ENCODE measurements around the gene UCHL5.

UCHL5 gene

GRCh38 chr1:193086342-193086741 is 27.2 kb upstream of the UCHL5 start:
- Histone ChIP-seq H3K36me3 (ENCODE audit: control insufficient read depth, insufficient read depth, low read length) (peaks cover 57% of the 10 kb centered on the region), H3K9ac (ENCODE audit: low read depth, low read length) (no peak overlapping the region), H3K4me1 (ENCODE audit: control insufficient read depth, insufficient read depth, low read length) (no peaks in the 10 kb centered on the region), H3K27me3 (ENCODE audit: control insufficient read depth, insufficient read depth, low read length) (no peaks in the 10 kb centered on the region), H3K9me3 (ENCODE audit: control insufficient read depth, insufficient read depth, low read length) (no peaks in the 10 kb centered on the region), H3K27ac (ENCODE audit: low read depth, low read length) (no peak overlapping the region), H3K4me3 (ENCODE audit: low read depth, low read length) (no peak overlapping the region)

GRCh38 chr1:193085263-193085662 is 26.1 kb upstream of the UCHL5 start:
- no peak overlapping the region for H3K4me3 ChIP-seq (ENCODE audit: low read depth, low read length)
- no peaks in the 10 kb centered on the region for H3K9me3 ChIP-seq (ENCODE audit: control insufficient read depth, insufficient read depth, low read length)
- H3K36me3 ChIP-seq (ENCODE audit: control insufficient read depth, insufficient read depth, low read length), result peaks cover 65% of the 10 kb centered on the region
- H3K4me1 ChIP-seq (ENCODE audit: control insufficient read depth, insufficient read depth, low read length), result no peaks in the 10 kb centered on the region
- H3K27me3 ChIP-seq (ENCODE audit: control insufficient read depth, insufficient read depth, low read length), result no peaks in the 10 kb centered on the region
- no peak overlapping the region for H3K27ac ChIP-seq (ENCODE audit: low read depth, low read length)
- H3K9ac ChIP-seq (ENCODE audit: low read depth, low read length), result no peak overlapping the region

- H3K4me1 ChIP-seq (ENCODE audit: control insufficient read depth, insufficient read depth, low read length), result no peaks in the 10 kb centered on the region
- no peak overlapping the region for H3K9ac ChIP-seq (ENCODE audit: low read depth, low read length)
- peaks cover 75% of the 10 kb centered on the region for H3K36me3 ChIP-seq (ENCODE audit: control insufficient read depth, insufficient read depth, low read length)
- no peaks in the 10 kb centered on the region for H3K27me3 ChIP-seq (ENCODE audit: control insufficient read depth, insufficient read depth, low read length)
- H3K27ac ChIP-seq (ENCODE audit: low read depth, low read length), result no peak overlapping the region
- H3K4me3 ChIP-seq (ENCODE audit: low read depth, low read length), result no peak overlapping the region
- H3K9me3 ChIP-seq (ENCODE audit: control insufficient read depth, insufficient read depth, low read length), result no peaks in the 10 kb centered on the region
Measured at GRCh38 chr1:193083365-193084088, 24.4 kb upstream of the UCHL5 start.

GRCh38 chr1:193079187-193079586 is 20.0 kb upstream of the UCHL5 start:
- H3K27ac ChIP-seq (ENCODE audit: low read depth, low read length), result no peak overlapping the region
- no peaks in the 10 kb centered on the region for H3K9me3 ChIP-seq (ENCODE audit: control insufficient read depth, insufficient read depth, low read length)
- no peaks in the 10 kb centered on the region for H3K27me3 ChIP-seq (ENCODE audit: control insufficient read depth, insufficient read depth, low read length)
- no peaks in the 10 kb centered on the region for H3K4me1 ChIP-seq (ENCODE audit: control insufficient read depth, insufficient read depth, low read length)
- peaks cover 81% of the 10 kb centered on the region for H3K36me3 ChIP-seq (ENCODE audit: control insufficient read depth, insufficient read depth, low read length)
- no peak overlapping the region for H3K4me3 ChIP-seq (ENCODE audit: low read depth, low read length)
- H3K9ac ChIP-seq (ENCODE audit: low read depth, low read length), result no peak overlapping the region

GRCh38 chr1:193077991-193078390 is 18.8 kb upstream of the UCHL5 start:
- Histone ChIP-seq H3K27me3 (ENCODE audit: control insufficient read depth, insufficient read depth, low read length) (no peaks in the 10 kb centered on the region), H3K9me3 (ENCODE audit: control insufficient read depth, insufficient read depth, low read length) (no peaks in the 10 kb centered on the region), H3K27ac (ENCODE audit: low read depth, low read length) (no peak overlapping the region), H3K36me3 (ENCODE audit: control insufficient read depth, insufficient read depth, low read length) (peaks cover 73% of the 10 kb centered on the region), H3K9ac (ENCODE audit: low read depth, low read length) (no peak overlapping the region), H3K4me3 (ENCODE audit: low read depth, low read length) (no peak overlapping the region), H3K4me1 (ENCODE audit: control insufficient read depth, insufficient read depth, low read length) (no peaks in the 10 kb centered on the region)

GRCh38 chr1:193070942-193071341 is 11.8 kb upstream of the UCHL5 start:
- no peaks in the 10 kb centered on the region for H3K9me3 ChIP-seq (ENCODE audit: control insufficient read depth, insufficient read depth, low read length)
- H3K4me3 ChIP-seq (ENCODE audit: low read depth, low read length), result no peak overlapping the region
- H3K27me3 ChIP-seq (ENCODE audit: control insufficient read depth, insufficient read depth, low read length), result no peaks in the 10 kb centered on the region
- peaks cover 5% of the 10 kb centered on the region for H3K4me1 ChIP-seq (ENCODE audit: control insufficient read depth, insufficient read depth, low read length)
- H3K9ac ChIP-seq (ENCODE audit: low read depth, low read length), result no peak overlapping the region
- H3K36me3 ChIP-seq (ENCODE audit: control insufficient read depth, insufficient read depth, low read length), result peaks cover 22% of the 10 kb centered on the region
- H3K27ac ChIP-seq (ENCODE audit: low read depth, low read length), result no peak overlapping the region

GRCh38 chr1:193070386-193070753 is 11.2 kb upstream of the UCHL5 start:
- no peaks in the 10 kb centered on the region for H3K27me3 ChIP-seq (ENCODE audit: control insufficient read depth, insufficient read depth, low read length)
- no peak overlapping the region for H3K4me3 ChIP-seq (ENCODE audit: low read depth, low read length)
- H3K36me3 ChIP-seq (ENCODE audit: control insufficient read depth, insufficient read depth, low read length), result peaks cover 20% of the 10 kb centered on the region; the same call in 1 of the 2 replicates
- H3K9ac ChIP-seq (ENCODE audit: low read depth, low read length), result no peak overlapping the region
- peaks cover 5% of the 10 kb centered on the region for H3K4me1 ChIP-seq (ENCODE audit: control insufficient read depth, insufficient read depth, low read length)
- no peak overlapping the region for H3K27ac ChIP-seq (ENCODE audit: low read depth, low read length)
- no peaks in the 10 kb centered on the region for H3K9me3 ChIP-seq (ENCODE audit: control insufficient read depth, insufficient read depth, low read length)

GRCh38 chr1:193069748-193070385 is 10.7 kb upstream of the UCHL5 start:
- peaks cover 20% of the 10 kb centered on the region; the same call in 1 of the 2 replicates for H3K36me3 ChIP-seq (ENCODE audit: control insufficient read depth, insufficient read depth, low read length)
- peaks cover 5% of the 10 kb centered on the region for H3K4me1 ChIP-seq (ENCODE audit: control insufficient read depth, insufficient read depth, low read length)
- H3K9ac ChIP-seq (ENCODE audit: low read depth, low read length), result no peak overlapping the region
- no peaks in the 10 kb centered on the region for H3K9me3 ChIP-seq (ENCODE audit: control insufficient read depth, insufficient read depth, low read length)
- H3K4me3 ChIP-seq (ENCODE audit: low read depth, low read length), result no peak overlapping the region
- H3K27me3 ChIP-seq (ENCODE audit: control insufficient read depth, insufficient read depth, low read length), result no peaks in the 10 kb centered on the region
- no peak overlapping the region for H3K27ac ChIP-seq (ENCODE audit: low read depth, low read length)

- H3K27me3 ChIP-seq (ENCODE audit: control insufficient read depth, insufficient read depth, low read length), result no peaks in the 10 kb centered on the region
- no peak overlapping the region for H3K27ac ChIP-seq (ENCODE audit: low read depth, low read length)
- no peak overlapping the region for H3K9ac ChIP-seq (ENCODE audit: low read depth, low read length)
- H3K4me1 ChIP-seq (ENCODE audit: control insufficient read depth, insufficient read depth, low read length), result peaks cover 5% of the 10 kb centered on the region
- peaks cover 15% of the 10 kb centered on the region; the same call in 1 of the 2 replicates for H3K36me3 ChIP-seq (ENCODE audit: control insufficient read depth, insufficient read depth, low read length)
- H3K4me3 ChIP-seq (ENCODE audit: low read depth, low read length), result no peak overlapping the region
- no peaks in the 10 kb centered on the region for H3K9me3 ChIP-seq (ENCODE audit: control insufficient read depth, insufficient read depth, low read length)
Measured at GRCh38 chr1:193068013-193068412, 8.9 kb upstream of the UCHL5 start.

- H3K27ac ChIP-seq (ENCODE audit: low read depth, low read length), result no peak overlapping the region
- H3K4me3 ChIP-seq (ENCODE audit: low read depth, low read length), result no peak overlapping the region
- H3K9me3 ChIP-seq (ENCODE audit: control insufficient read depth, insufficient read depth, low read length), result no peaks in the 10 kb centered on the region
- H3K4me1 ChIP-seq (ENCODE audit: control insufficient read depth, insufficient read depth, low read length), result peaks cover 5% of the 10 kb centered on the region
- peaks cover 10% of the 10 kb centered on the region; the same call in 1 of the 2 replicates for H3K36me3 ChIP-seq (ENCODE audit: control insufficient read depth, insufficient read depth, low read length)
- H3K27me3 ChIP-seq (ENCODE audit: control insufficient read depth, insufficient read depth, low read length), result no peaks in the 10 kb centered on the region
- no peak overlapping the region for H3K9ac ChIP-seq (ENCODE audit: low read depth, low read length)
Measured at GRCh38 chr1:193066606-193067005, 7.4 kb upstream of the UCHL5 start.

- peaks cover 7% of the 10 kb centered on the region for H3K4me1 ChIP-seq (ENCODE audit: control insufficient read depth, insufficient read depth, low read length)
- peaks cover 10% of the 10 kb centered on the region; the same call in 1 of the 2 replicates for H3K36me3 ChIP-seq (ENCODE audit: control insufficient read depth, insufficient read depth, low read length)
- H3K9me3 ChIP-seq (ENCODE audit: control insufficient read depth, insufficient read depth, low read length), result no peaks in the 10 kb centered on the region
- H3K27ac ChIP-seq (ENCODE audit: low read depth, low read length), result no peak overlapping the region
- no peaks in the 10 kb centered on the region for H3K27me3 ChIP-seq (ENCODE audit: control insufficient read depth, insufficient read depth, low read length)
- H3K9ac ChIP-seq (ENCODE audit: low read depth, low read length), result no peak overlapping the region
- no peak overlapping the region for H3K4me3 ChIP-seq (ENCODE audit: low read depth, low read length)
Measured at GRCh38 chr1:193065954-193066353, 6.8 kb upstream of the UCHL5 start.

All from HUES48 (cell line).